Measurements from ENCODE around the gene ZNF616. TPM values are rescaled to one million over a fixed set of nuclear protein-coding genes. Genes with fewer than 3 reads are reported as not detected.

Gene ZNF616
- total RNA-seq, 2 donors from 2014 or later: 2.4 to 3.3 TPM

- TF ChIP-seq, protein P1, sequence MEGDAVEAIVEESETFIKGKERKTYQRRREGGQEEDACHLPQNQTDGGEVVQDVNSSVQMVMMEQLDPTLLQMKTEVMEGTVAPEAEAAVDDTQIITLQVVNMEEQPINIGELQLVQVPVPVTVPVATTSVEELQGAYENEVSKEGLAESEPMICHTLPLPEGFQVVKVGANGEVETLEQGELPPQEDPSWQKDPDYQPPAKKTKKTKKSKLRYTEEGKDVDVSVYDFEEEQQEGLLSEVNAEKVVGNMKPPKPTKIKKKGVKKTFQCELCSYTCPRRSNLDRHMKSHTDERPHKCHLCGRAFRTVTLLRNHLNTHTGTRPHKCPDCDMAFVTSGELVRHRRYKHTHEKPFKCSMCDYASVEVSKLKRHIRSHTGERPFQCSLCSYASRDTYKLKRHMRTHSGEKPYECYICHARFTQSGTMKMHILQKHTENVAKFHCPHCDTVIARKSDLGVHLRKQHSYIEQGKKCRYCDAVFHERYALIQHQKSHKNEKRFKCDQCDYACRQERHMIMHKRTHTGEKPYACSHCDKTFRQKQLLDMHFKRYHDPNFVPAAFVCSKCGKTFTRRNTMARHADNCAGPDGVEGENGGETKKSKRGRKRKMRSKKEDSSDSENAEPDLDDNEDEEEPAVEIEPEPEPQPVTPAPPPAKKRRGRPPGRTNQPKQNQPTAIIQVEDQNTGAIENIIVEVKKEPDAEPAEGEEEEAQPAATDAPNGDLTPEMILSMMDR (IDR thresholded peaks at IDR 0.05): no peak
- Histone ChIP-seq H3K9me3 (no peaks in the 10 kb centered on the region), H3K4me3 (peak within 1 kb of the TSS; percentile 72 to 76), H3K4me1 (peaks cover 0 to 14% of the 10 kb centered on the region in 2 donors), H3K27me3 (no peaks in the 10 kb centered on the region), H3K27ac (peak within 1 kb of the TSS; percentile 82 to 92), H3K36me3 (peaks cover 11% of the 10 kb centered on the region)
- peak; percentile 86 for DNase-seq (ENCODE audit: low spot score)
Observed at GRCh38 chr19:52171321-52172169, 31.8 kb upstream of the ZNF616 start, which contains the start of gene ZNF836. Gene ZNF836, minus strand, starts transcription at chr19:52171621. Its CDS starts 3,549 bp downstream, at chr19:52168072.

DNA sequence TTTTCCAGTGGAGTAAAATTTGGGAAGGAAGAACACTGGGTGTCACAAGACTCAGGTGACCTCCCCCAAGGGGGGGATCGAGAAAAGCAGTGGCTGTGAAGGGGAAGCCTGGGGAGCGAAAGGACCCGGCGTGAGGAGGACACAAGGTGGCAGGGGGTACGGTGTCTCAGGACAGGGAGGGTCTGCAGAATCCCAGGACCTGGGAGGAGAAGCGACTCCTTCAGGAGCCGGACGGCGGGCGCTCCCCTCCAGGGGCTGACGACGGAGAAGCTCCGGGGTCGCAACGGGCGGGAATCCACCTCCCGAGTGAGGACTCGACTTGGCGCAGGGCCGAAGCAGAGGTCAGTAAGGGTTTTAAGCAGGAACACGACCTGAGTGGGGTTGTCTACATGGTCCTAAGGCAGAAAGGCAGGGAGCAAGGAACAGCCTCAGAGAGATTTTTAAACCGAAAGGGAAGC, 31.2 kb upstream of the ZNF616 start:
- DNase-seq (ENCODE audit: low spot score): no peak
- peaks cover 0 to 14% of the 10 kb centered on the region in 2 donors for H3K4me1 ChIP-seq
- peaks cover 17% of the 10 kb centered on the region for H3K36me3 ChIP-seq
- peak overlapping the region; percentile 72 to 76 for H3K4me3 ChIP-seq
- no peaks in the 10 kb centered on the region for H3K27me3 ChIP-seq
- peak overlapping the region; percentile 82 to 92 for H3K27ac ChIP-seq
- H3K9me3 ChIP-seq: no peaks in the 10 kb centered on the region
- TF ChIP-seq, protein P1 (IDR thresholded peaks at IDR 0.05): no peak

DNA sequence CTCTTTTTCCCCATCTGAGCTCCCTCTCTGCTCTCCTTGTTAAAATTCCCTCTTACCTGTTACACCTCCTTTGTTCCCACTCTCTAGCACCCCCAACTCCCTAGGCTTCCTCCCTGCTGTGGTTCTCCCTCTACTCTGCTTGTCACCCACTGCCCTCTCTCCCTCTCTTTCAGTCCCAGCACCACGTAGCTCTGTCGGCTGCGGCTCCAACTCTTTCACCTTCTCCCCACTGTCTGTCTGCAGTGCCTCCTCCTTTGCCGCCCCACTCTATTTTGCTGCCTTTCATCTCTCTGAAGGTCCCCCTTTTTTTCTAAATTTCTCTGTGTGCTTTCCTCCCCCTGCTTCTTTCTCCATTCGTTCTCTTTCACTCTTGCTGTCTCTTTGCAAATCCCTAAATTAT, 30.6 kb upstream of the ZNF616 start:
- Histone ChIP-seq H3K9me3 (no peaks in the 10 kb centered on the region), H3K27ac (peak overlapping the region; percentile 82 to 92), H3K4me3 (peak overlapping the region; percentile 72 to 76), H3K36me3 (peaks cover 20% of the 10 kb centered on the region), H3K27me3 (no peaks in the 10 kb centered on the region), H3K4me1 (peaks cover 0 to 14% of the 10 kb centered on the region in 2 donors)
- TF ChIP-seq, protein P1 (IDR thresholded peaks at IDR 0.05): no peak
- DNase-seq (ENCODE audit: low spot score): no peak

DNA sequence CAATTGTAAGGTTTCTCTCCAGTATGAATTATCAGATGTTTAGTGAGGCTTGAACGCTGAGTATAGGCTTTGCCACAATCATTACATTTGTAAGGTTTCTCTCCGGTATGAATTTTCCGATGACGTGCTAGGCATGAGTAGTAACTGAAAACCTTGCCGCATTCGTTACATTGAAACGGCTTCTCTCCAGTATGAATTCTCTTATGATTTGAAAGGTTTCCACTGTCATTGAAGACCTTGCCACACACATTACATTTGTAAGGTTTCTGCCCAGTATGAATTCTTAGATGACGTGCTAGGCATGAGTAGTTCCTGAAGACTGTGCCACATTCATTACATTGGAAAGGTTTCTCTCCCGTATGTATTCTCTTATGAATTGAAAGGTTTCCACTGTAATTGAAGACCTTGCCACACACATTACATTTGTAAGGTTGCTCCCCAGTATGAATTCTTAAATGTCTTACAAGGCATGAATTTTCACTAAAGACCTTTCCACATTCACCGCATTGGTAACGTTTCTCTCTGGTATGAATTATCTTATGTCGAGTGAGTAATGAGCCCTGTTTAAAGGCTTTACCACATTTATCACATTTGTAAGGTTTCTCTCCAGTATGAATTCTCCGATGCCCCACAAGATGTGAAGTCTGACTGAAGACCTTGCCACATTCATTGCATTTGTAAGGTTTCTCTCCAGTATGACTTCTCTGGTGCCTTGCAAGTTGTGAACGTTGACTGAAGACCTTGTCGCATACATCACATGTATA, 16.0 kb upstream of the ZNF616 start:
- TF ChIP-seq, protein P1 (IDR thresholded peaks at IDR 0.05): no peak
- Histone ChIP-seq H3K4me1 (no peaks in the 10 kb centered on the region), H3K4me3 (no peak overlapping the region), H3K27me3 (no peaks in the 10 kb centered on the region), H3K9me3 (peaks cover 23 to 64% of the 10 kb centered on the region in 2 donors), H3K27ac (no peak overlapping the region), H3K36me3 (peaks cover 53% of the 10 kb centered on the region)
- no peak for DNase-seq (ENCODE audit: low spot score)

GRCh38 chr19:52148256-52148655, 8.5 kb upstream of the ZNF616 start:
- Histone ChIP-seq H3K4me1 (no peaks in the 10 kb centered on the region), H3K27ac (no peak overlapping the region), H3K36me3 (no peaks in the 10 kb centered on the region), H3K27me3 (no peaks in the 10 kb centered on the region), H3K4me3 (no peak overlapping the region), H3K9me3 (peaks cover 0 to under 1% of the 10 kb centered on the region in 2 donors)
- TF ChIP-seq, protein P1 (IDR thresholded peaks at IDR 0.05): no peak
- DNase-seq (ENCODE audit: low spot score): no peak

Data from right atrium auricular region (tissue), 2 donors.